H54 (cell line): Measurements from ENCODE around the gene ALOX12B.

Experiments
- DNase-seq: peaks from one replicate; pipeline ENCODE4 v3.0.0; 2011; ENCODE audit warnings: low spot score, mixed read lengths; ENCODE audit not compliant: insufficient read length
- FAIRE-seq: peaks from 3 replicates; lab custom pipeline; 2011; peaks lifted over from hg19 to GRCh38; lab: Jason Lieb, UNC
- POLR2A ChIP-seq: IDR thresholded peaks from 2 replicates; pipeline ENCODE4 v1.6.1; 2011; ENCODE audit warnings: low read depth, mild to moderate bottlenecking, low read length

ALOX12B gene

DNA sequence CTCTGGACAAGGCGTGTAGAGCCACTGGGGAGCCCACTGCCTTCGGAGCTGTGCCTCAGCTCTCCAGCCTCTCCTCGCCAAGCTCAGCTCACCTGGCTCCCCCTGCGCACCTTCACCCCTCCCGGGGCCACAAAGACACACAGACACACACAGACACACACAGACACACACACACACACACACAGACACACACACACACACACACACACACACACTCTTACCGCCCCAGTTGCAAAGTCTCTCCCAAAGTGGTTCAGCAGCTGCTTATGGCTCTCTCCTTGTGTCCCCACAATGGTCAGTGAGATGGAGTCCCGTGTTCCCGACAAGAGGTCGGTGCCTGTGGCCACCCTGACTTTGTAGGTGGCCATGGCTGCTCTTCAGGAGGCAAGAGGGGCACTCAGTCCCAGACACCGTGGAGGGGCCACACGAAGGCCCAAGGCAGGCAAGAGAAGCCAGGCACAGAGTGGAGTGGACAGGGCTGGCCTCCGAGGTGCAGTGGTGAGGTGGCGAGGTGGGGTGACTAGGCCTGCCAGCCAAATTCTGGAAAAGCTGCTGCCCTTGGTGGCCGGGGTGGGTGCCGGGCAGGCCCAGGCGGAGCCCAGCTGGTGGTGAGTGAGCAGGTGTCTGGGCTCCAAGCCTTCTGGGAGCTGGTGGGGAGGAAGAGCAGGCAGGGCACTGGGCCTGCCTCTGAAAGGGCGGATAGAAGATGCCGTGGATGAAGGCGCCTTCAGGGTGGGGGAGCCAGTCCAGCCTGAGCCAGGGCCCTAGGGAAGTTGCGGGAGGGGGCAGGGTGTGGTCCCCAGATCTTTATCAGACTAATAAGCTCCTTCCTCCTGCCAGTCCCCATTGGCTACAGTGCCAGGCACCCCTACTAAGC lies at the start of gene ALOX12B:
Gene ALOX12B, minus strand, starts transcription at position 642 of the 877 bp plus-strand sequence. Its CDS starts 274 bp downstream, at position 368.
- TF ChIP-seq POLR2A: no peak
- DNase-seq: no peak
- no peak for FAIRE-seq

DNA sequence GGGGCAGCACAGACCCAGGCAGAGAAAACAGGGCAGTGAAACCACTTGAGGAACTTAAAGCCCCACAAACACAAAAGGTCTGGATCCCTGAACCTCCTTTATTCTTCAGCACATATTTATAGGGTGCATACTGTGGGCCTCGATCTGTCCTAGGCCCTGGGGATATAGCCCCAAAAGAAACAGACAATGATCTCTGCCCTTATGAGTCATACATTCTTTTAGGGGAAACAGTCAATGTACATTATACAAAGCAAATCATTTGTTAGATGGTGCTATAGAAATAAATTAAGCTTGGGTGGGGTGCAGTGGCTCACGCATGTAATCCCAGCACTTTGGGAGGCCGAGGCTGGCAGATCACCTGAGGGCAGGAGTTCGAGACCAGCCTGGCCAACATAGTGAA lies 46.4 kb upstream of the ALOX12B start:
- DNase-seq (no peak), FAIRE-seq (no peak)
- no peak for TF ChIP-seq POLR2A

GRCh38 chr17:8133399-8133798 lies 45.9 kb upstream of the ALOX12B start:
- DNase-seq: no peak
- TF ChIP-seq POLR2A: no peak
- no peak for FAIRE-seq

GRCh38 chr17:8131844-8132441 lies 44.4 kb upstream of the ALOX12B start:
- FAIRE-seq (peak; percentile 6), DNase-seq (no peak)
- no peak for TF ChIP-seq POLR2A

DNA sequence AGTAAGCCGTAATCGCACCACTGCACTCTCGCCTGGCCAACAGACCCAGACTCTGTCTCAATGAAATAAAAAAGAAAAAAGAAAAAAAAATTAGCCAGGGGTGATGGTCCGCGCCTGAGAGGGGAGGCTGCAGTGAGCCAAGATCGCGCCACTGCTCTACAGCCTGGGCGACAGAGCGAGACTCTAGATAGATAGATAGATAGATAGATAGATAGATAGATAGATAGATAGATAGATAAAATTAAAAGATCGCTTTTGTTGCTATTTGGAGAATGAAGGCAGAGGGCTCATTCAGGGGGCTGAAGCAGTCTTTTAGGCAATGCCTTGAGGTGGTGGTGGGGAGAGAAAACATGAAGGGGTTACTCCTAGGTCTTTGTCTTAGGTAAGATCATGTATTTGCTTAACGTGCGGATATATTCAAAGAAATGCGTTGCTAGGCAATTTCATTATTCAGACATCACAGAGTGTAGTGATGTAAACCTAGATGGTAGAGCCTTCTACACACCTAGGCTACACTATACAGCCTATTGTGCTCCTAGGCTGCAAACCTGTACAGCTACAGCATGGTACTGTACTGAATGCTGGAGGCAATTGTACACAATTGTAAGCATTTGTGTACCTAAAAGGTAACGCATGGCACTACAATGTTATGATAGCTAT lies 40.7 kb upstream of the ALOX12B start:
- no peak for FAIRE-seq
- TF ChIP-seq POLR2A: no peak
- DNase-seq: no peak

DNA sequence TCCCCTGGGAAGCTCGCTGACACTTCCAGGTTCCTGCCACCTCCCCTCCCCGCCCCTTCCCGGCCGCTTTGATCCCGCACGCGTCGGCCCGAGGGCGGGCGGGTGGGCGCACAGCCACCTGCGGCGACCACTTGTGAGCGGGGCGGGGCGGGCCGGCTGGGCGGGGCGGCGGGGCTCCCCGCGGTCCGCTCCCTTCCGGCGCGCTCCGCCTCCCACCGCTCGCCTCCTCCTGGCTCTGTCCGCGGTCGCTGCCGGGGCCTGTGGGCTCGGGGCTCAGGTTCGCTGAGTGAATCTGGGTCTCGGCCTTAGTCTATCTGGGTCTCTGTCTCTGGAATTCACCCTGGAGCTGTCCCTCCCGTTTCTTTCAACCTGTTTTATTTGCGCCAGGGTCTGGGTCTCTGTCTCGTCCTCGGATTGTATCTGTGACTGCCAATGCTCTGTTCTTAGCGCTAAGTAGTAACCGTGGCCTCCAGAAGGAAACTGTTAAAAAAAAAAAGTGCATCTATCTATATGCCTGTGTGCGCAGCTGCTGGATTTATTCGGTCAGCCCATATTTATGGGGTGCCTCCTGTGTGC lies 39.1 kb upstream of the ALOX12B start:
- DNase-seq (no peak), FAIRE-seq (no peak)
- no peak for TF ChIP-seq POLR2A

DNA sequence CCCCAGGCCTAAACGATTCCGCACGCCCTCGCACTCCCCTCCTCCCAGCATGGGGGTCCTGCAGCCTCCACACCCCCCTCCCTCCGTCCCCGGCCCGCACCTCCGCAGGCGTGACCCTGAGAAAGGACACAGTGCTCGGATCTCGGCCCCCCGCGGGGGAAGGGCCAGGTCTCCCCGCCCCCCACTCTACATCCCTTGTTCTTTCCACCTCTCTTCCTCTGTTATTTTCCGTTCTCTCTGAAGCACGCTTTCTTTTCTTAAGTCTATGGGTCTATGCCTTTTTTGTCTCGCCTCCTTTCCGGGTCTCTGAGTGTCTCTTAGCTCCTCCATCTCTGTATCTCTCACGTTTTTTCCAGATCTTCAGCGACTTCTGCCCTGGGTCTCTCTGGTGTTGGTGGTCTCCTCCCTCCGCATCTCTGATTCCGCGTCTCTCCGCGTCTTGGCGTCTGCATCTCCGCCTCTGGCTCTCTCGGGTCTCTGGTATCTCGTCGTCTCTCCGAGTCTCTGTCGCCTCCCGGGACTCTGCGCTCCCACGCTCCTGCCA lies 38.5 kb upstream of the ALOX12B start:
- FAIRE-seq (no peak), DNase-seq (no peak)
- no peak for TF ChIP-seq POLR2A

- no peak for FAIRE-seq
- no peak for TF ChIP-seq POLR2A
- DNase-seq: no peak
Observed at GRCh38 chr17:8125154-8125946, 37.8 kb upstream of the ALOX12B start.

GRCh38 chr17:8124350-8125153 lies 37.0 kb upstream of the ALOX12B start:
- no peak for TF ChIP-seq POLR2A
- FAIRE-seq (no peak), DNase-seq (no peak)

DNA sequence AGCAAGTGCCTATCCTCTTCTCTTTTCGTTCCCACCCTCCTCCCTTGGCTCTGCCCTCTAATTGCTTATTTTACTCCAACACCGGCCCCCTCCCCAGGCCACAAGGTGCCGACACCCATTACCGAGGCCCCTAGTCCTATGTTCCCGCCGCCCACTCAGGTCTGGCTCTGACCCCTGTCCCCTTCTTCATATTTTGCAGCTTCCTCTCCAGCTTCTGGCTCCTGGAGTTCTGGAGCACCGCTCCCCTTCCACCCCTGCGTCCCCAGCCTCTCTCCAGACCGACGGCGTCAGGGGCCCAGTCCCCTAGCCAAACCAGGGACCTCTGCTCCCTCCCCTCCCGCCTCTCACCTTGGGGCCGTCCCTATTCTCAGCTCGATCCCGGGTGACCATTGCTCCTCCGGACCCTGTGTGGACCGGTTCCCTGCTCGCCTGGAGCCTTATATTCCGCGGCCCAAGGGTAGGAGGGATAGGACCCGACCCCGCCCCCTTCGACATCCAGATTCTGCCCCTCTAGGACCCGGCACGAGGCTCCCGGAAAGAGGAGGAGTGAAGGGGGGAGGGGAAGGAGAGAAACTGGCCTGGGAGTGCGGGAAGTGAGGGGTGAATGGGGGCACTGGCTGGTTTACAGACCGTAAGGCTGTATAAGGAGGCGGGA lies 36.3 kb upstream of the ALOX12B start, which contains the start of gene HES7:
Gene HES7, minus strand, starts transcription at position 412 of the 655 bp plus-strand sequence. Its CDS starts 22 bp downstream, at position 390.
- FAIRE-seq: no peak
- no peak for DNase-seq
- TF ChIP-seq POLR2A: no peak

- DNase-seq (no peak), FAIRE-seq (no peak)
Observed at GRCh38 chr17:8122924-8123694, 35.6 kb upstream of the ALOX12B start.

More at GRCh38 chr17:8122924-8123694, 35.6 kb upstream of the ALOX12B start:
- TF ChIP-seq POLR2A: no peak
